GM19238 (cell line): ENCODE results near the gene FOXP1.

Experiments used
- DNase-seq: peaks from one replicate; pipeline ENCODE4 v3.0.0; 2011; ENCODE audit warnings: low spot score; ENCODE audit not compliant: insufficient read length

The FOXP1 gene

GRCh38 chr3:71110385-71111222 is 472.9 kb downstream of the FOXP1 start:
- DNase-seq = no peak

GRCh38 chr3:71109977-71110285 is 473.6 kb downstream of the FOXP1 start:
- DNase-seq = no peak

GRCh38 chr3:71109241-71109976 is 474.1 kb downstream of the FOXP1 start:
- no peak for DNase-seq

DNA sequence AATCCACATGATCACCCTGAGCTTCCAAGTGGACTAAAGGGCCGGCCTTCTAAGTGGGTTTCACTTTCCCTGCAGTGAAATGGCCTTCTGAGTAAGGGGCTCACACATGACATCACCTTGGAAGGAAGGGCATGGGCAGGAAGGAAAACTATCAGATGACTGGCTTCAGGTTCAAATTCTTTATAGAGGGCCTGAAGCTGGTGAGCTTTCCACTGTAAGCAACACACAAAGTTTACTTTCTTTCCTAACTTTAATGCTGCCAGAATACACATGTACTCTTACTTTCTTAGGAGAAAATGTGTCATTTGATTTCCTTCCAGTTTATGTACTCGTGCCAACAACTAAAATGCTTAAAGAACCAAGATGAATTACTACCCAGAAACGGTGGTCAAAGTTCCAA is 475.6 kb downstream of the FOXP1 start:
- DNase-seq = no peak

- DNase-seq = no peak
Measured at GRCh38 chr3:71104976-71105375, 478.6 kb downstream of the FOXP1 start.

DNA sequence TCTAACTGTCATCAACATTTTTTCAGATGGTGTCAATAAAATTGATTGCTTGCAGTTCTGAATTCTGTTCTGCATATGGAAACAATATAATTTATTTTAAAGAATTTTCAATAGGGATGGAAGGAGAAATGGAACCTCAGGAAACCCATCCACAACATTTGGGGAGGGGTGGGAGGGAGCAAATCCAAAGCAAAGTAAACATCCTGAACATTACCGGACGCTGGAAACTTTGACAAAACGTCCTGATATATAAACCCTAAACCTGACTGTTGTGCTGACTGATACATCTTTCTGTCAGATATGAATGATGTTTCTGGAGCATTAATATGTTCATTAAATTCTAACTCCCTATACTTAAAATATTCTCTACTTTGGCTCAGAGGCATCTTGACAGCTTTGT is 479.0 kb downstream of the FOXP1 start:
- no peak for DNase-seq

DNA sequence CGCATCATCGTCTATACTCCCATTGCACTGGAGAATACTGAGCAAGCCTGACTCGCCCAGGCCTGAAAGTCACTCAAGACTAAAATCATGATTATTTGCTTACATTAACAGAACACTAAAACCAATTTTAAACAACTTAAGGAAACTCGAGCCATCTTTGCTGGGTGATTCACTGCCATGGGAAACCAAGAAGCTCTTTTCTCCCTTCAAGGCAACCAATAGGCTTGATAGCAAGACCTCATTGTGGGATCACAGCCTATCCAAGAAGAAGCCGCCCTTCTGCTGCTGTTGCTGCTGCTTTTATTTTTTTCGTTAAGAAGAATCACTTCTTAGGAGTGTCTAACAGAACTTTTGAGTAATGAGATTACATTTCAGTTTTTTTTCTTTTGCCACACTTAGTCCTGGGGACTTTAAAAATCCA is 479.4 kb downstream of the FOXP1 start:
- no peak for DNase-seq

- no peak for DNase-seq
Measured at GRCh38 chr3:71103430-71103921, 480.1 kb downstream of the FOXP1 start.

GRCh38 chr3:71102111-71102983 is 481.2 kb downstream of the FOXP1 start:
- no peak for DNase-seq

DNA sequence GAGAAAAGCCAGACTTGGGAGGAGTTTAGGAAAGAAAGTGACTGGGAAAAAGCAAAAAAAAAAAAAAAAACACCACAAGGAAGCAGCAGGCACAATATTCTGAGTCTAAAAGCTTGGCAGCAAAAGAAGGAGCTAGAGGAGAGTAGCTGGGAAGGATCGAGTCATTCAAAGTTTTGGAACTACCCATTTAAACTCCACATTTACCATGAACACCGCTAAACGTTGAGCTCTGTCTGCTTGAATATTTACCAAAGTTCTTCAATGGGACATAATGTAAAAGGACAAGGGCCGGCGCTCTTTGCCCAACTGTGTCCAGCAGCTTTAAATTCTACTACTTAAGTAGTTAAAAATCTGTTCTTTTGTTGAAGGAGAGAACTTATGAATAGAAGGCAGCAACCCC is 481.9 kb downstream of the FOXP1 start:
- no peak for DNase-seq

- DNase-seq = no peak
Measured at GRCh38 chr3:71101014-71101413, 482.5 kb downstream of the FOXP1 start.

- no peak for DNase-seq
Measured at GRCh38 chr3:71099997-71100719, 483.4 kb downstream of the FOXP1 start.

GRCh38 chr3:71097557-71097956 is 486.0 kb downstream of the FOXP1 start:
- no peak for DNase-seq

- DNase-seq = no peak
Measured at GRCh38 chr3:71095511-71096291, 487.8 kb downstream of the FOXP1 start.

DNA sequence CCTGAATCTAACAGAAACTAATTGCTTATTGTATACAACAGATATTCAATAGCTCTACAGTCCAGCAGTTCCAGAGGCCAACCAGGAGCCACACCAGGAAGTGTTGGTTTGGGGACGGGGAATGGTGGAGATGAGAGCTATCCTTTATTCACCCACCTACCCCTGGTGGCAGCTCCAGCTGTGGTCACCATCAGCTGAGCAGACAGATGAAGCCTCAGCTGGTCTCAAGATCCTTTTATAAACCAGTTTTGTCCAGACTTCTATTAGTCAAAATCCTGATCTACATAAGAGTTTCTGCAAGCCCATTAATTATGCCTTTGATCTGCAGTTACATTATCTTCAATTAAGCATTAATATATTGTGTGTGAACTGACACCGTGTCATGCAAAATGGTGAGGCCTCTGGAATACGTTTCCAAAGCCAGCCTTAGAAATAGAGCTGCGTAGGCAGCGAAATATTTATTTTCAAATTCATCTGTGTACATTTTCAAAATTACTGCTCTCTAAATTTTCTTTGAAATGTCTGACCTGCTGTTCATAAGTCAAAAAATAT is 488.8 kb downstream of the FOXP1 start:
- DNase-seq = no peak

DNA sequence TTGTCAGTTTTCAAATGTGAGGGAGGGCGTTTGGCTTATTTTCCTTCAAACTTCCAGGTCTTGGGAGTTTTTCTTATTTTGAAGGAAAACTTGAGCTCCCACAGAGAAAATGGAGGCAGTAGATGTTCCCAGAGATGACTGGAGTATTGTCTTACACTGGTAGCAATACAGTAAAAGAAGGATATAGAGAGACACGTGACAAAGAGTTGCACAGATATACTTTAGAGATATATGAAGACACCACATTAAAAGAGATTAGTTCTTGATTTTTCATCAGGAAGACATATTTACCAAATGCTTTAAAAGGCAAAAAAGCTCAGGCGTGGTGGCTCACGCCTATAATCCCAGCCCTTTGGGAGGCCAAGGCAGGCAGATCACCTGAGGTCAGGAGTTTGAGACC is 490.9 kb downstream of the FOXP1 start:
- DNase-seq = no peak

- DNase-seq = no peak
Measured at GRCh38 chr3:71090207-71090606, 493.3 kb downstream of the FOXP1 start.

DNA sequence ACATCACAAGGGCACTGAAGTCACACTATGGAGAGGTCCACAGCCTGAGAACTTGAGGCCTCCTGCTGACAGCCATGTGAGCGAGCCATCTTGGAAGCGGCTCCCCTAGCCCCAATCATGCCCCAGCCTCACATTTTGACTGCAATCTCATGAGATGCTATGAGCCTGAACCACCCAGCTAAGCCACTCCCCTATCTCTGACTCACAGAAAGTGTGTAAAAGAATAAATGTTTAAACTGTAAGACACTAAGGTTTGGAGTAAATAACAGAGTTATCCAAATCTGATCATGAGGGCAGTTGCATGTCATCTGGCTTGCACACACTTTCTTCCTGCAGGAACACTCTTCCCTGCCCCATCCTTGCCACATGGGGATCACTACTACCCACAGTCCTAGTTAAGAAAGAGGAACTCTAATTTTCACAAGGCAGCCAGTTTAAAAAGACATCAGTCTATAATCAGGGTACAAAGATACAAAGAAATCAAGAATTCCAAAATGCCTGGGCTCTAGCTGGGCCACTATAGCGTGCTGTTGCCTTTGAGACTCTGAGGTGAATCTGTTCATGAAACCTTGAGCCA is 494.2 kb downstream of the FOXP1 start:
- no peak for DNase-seq

DNA sequence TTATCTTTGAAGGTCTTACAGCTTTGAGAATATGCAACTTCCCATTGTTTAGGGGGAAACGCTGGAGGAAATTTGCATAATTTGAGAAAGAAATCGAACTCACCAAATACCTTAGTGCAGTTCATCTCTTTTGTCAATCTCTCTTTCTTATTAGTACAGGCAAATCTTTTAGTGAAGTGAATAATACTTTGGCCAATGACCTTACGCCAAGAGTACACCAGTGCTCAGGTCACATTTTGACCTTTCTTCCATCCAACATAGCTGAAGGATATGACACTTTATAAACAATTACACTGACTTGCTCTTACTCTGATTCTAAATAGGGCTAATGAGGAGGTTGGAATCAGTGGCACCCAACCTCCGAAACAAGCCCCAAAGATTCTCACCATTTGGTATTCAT is 494.8 kb downstream of the FOXP1 start:
- no peak for DNase-seq
